Measurements from ENCODE around the gene CDH16. TPM values are rescaled to one million over a fixed set of nuclear protein-coding genes. Genes with fewer than 3 reads are reported as not detected.
A peak's percentile ranks its signal among the peaks of the same experiment; 100 is the strongest.

Gene CDH16
- total RNA-seq, 1 donor from 2014 or later, result 0.33 TPM

GRCh38 chr16:66933776-66934137 lies 15.1 kb upstream of the CDH16 start:
- H3K4me3 ChIP-seq (ENCODE audit: low read depth, low read length), result peak overlapping the region; percentile 64
- peak; percentile 42 for DNase-seq (ENCODE audit: low read depth)
- no peaks in the 10 kb centered on the region for H3K36me3 ChIP-seq (ENCODE audit: control insufficient read depth, insufficient read depth, low read length)
- no peaks in the 10 kb centered on the region for H3K27me3 ChIP-seq (ENCODE audit: control insufficient read depth, insufficient read depth, low read length)
- TF ChIP-seq CTCF (IDR thresholded peaks at IDR 0.05; ENCODE audit: insufficient read depth, low read length, poor library complexity, severe bottlenecking), result no peak

DNA sequence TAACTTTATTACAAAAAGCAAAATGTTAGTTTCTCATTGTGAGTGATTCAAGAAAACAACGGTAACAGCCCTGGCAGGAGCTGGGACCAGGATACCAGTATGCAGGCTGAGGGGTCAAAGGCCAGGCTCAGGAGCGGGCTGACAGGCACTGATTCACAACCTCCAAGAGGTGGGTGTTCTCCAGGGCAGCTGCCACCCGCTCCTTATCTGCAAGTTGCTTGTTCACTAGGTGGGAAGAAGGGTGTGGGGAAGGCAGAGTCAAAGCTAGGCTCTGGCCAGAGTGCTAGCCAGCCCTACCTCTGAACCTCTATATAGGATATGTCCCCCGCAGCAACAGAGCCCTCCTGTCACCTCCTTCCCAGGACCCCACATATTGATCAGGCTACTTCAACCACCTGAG lies 13.4 kb upstream of the CDH16 start:
- H3K27me3 ChIP-seq (ENCODE audit: control insufficient read depth, insufficient read depth, low read length), result no peaks in the 10 kb centered on the region
- DNase-seq (ENCODE audit: low read depth), result no peak
- TF ChIP-seq CTCF (IDR thresholded peaks at IDR 0.05; ENCODE audit: insufficient read depth, low read length, poor library complexity, severe bottlenecking), result no peak
- no peak overlapping the region for H3K4me3 ChIP-seq (ENCODE audit: low read depth, low read length)
- H3K36me3 ChIP-seq (ENCODE audit: control insufficient read depth, insufficient read depth, low read length), result no peaks in the 10 kb centered on the region

GRCh38 chr16:66931665-66932064 lies 13.0 kb upstream of the CDH16 start:
- no peak overlapping the region for H3K4me3 ChIP-seq (ENCODE audit: low read depth, low read length)
- no peaks in the 10 kb centered on the region for H3K27me3 ChIP-seq (ENCODE audit: control insufficient read depth, insufficient read depth, low read length)
- DNase-seq (ENCODE audit: low read depth), result no peak
- H3K36me3 ChIP-seq (ENCODE audit: control insufficient read depth, insufficient read depth, low read length), result no peaks in the 10 kb centered on the region
- no peak for TF ChIP-seq CTCF (IDR thresholded peaks at IDR 0.05; ENCODE audit: insufficient read depth, low read length, poor library complexity, severe bottlenecking)

- no peak for TF ChIP-seq CTCF (IDR thresholded peaks at IDR 0.05; ENCODE audit: insufficient read depth, low read length, poor library complexity, severe bottlenecking)
- Histone ChIP-seq H3K4me3 (ENCODE audit: low read depth, low read length) (no peak overlapping the region), H3K36me3 (ENCODE audit: control insufficient read depth, insufficient read depth, low read length) (no peaks in the 10 kb centered on the region), H3K27me3 (ENCODE audit: control insufficient read depth, insufficient read depth, low read length) (no peaks in the 10 kb centered on the region)
- peak; percentile 68 for DNase-seq (ENCODE audit: low read depth)
Measured at GRCh38 chr16:66930189-66930588, 11.5 kb upstream of the CDH16 start.

DNA sequence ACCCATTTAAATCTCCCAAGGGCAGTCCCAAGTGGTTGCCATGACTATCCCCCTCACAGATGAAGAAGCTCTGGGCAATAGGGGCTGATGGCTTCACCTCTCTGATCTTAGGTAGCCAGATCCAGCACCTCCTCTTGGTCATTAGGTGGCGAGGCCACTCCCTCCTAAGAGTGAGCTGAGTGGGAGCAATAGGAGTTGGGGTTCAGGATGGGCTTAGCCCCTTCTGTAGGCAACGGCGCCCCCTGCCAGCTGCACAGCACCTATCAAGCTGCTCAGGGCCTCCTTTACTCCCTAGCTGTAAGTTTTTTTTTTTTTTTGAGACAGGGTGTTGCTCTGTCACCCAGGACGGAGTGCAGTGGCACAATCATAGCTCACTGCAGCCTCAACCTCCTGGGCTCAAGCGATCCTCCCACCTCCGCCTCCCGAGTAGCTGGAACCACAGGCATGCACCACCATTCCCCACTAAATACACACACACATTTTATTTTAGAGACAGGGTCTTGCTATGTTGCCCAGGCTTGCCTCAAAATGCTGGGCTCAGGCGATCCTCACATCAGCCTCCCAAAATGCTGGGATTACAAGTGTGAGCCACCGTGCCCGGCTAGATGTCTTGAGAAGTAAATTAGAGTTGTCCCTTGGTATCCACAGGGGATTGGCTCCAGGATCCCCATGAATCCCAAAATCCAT lies 10.2 kb upstream of the CDH16 start:
- no peak for DNase-seq (ENCODE audit: low read depth)
- Histone ChIP-seq H3K27me3 (ENCODE audit: control insufficient read depth, insufficient read depth, low read length) (no peaks in the 10 kb centered on the region), H3K36me3 (ENCODE audit: control insufficient read depth, insufficient read depth, low read length) (no peaks in the 10 kb centered on the region), H3K4me3 (ENCODE audit: low read depth, low read length) (no peak overlapping the region)
- peak; percentile 66 for TF ChIP-seq CTCF (IDR thresholded peaks at IDR 0.05; ENCODE audit: insufficient read depth, low read length, poor library complexity, severe bottlenecking)
